Stimulated activated CD4-positive, alpha-beta T cell treated with anti-CD3 and anti-CD28 coated beads, Interleukin-15, amount 100 ng/mL, for 48 hours (primary cell): ENCODE results near the gene OR2B3.
"Not testable (repeated sequence)": the region's sequence is repeated elsewhere in the genome, so short reads cannot be mapped to it uniquely, and the experiment has no call there.

Source experiments
- DNase-seq, 2 donors: peaks; one replicate each; pipeline ENCODE4 v3.0.0-alpha.2; 2020; ENCODE audit warnings: low read depth in 2 of 2

Gene OR2B3

DNA sequence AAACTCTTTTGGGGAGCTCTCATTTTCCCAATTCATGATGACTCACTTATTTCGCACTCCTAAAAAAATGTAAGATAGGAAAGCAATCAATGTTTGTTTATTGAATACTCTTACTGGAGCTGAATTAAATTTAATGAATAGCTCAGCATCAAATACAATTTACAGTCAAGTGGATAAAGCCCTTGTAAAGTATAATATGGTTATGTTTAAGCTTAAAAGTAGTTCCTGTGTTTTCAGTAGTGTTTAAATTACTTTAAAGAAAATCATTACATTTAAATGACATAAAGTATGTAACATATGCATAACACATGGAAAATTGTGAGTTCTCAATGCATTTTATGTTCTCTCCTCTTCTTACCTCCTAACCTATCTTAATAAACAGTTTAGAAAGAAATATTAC, at the start of gene OR2B3:
Gene OR2B3, minus strand, starts transcription at position 101 of the 400 bp plus-strand sequence. Its CDS starts 65 bp downstream, at position 36.
- no peak for DNase-seq

DNA sequence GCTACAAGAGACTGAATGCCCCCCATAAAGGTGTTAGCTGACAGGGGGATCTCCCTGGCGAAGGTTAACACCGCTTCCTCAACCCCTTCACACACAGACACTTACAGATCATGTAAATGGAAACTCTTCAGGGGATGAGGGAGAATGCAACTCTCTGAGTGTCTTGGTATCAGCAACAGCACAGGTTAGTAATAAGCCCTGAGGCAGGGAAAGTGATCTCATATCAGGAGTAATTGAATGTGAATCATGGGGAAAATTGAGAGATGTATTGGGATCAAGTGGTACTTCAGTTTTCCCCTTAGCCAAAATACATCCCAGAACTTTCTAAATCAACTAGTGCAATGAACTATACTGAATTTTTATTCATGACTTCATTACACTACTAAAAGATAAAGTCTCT, 44.6 kb upstream of the OR2B3 start:
- no peak for DNase-seq

- DNase-seq: no peak
These were observed 43.5 kb upstream of the OR2B3 start for GRCh38 chr6:29130644-29131043.

GRCh38 chr6:29129326-29130012, 42.4 kb upstream of the OR2B3 start:
- DNase-seq: no peak

DNA sequence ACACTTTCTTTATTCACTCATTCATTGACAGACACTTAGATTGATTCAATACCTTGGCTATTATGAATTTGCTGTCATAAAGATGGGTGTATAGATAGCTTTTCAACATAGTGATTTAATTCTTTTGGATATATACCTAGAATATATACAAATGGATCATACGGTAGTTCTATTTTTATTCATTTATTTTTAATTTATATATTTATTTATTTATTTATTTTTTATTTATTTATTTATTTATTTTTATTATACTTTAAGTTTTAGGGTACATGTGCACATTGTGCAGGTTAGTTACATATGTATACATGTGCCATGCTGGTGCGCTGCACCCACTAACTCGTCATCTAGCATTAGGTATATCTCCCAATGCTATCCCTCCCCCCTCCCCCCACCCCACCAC, 27.9 kb upstream of the OR2B3 start:
- not testable (repeated sequence) for DNase-seq

DNA sequence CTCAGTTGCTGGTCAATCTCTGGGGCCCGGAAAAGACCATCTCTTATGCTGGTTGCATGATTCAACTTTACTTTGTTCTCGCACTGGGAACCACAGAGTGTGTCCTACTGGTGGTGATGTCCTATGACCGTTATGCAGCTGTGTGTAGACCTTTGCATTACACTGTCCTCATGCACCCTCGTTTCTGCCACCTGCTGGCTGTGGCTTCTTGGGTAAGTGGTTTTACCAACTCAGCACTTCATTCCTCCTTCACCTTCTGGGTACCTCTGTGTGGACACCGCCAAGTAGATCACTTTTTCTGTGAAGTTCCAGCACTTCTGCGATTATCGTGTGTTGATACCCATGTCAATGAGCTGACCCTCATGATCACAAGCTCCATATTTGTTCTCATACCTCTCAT, 25.0 kb upstream of the OR2B3 start:
- DNase-seq: no peak

DNA sequence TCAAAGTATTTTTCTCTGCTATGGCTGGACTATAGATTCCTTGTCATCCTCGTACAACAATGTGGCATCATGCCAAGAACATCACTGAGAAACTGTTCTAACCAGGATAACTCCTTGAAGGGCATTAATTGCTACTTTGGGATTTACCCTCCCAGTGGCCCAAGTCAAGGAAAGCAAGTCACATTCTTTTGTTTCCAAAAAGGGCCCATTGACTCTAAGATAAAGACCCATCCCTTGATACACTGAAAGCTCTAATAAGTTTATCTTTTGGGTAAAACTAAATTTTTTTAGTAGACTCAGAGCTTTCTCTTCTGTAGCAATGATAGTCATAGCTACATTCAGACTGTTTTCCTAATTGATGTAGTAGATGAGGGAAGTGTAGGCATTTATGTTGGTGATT, 20.6 kb upstream of the OR2B3 start, which contains the start of gene OR2J3:
Gene OR2J3, plus strand, starts transcription at position 301 of the 400 bp plus-strand sequence. CDS start 3,833 bp downstream, outside the sequence.
- no peak for DNase-seq

DNA sequence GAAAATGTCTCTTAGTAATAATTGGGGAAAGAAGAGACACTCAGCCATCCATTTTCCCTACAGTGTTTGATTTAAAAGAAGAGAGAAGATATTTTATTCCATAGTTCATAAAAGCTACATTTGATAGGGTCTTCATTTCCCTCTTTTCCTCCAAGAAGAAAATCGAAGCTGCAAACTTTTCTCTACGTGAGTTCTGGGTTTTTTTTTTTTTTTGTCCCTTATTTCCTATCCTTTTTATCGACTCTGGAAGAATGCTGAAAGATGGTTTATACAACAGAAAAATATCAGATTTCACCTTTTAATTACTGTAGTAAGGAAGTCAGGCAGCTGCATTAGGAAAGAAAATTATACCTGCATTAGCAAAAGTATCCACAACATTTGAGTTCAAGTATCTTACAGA, 12.1 kb upstream of the OR2B3 start, which contains the start of gene OR2J1:
Gene OR2J1, plus strand, starts transcription at position 301 of the 400 bp plus-strand sequence. CDS start 1,453 bp downstream, outside the sequence.
- no peak for DNase-seq

GRCh38 chr6:29097803-29098202, 10.7 kb upstream of the OR2B3 start:
- DNase-seq: no peak

DNA sequence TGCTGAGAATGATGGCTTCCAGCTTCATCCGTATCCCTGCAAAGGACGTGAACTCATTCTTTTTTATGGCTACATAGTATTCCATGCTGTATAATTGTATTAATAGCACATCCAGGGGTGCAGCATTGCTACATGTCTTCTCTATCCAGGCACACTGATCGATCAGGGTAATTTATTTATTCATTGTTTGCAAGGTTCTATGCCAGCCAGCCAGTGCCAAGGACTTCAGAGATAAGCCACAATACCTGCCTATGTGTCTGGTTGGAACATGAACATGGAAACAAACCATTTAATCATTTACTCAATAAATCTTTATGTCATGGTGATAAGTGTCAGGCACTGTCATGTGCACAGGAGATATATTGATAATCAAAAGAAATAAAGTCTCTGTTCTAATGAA, 5.8 kb upstream of the OR2B3 start:
- no peak for DNase-seq

DNA sequence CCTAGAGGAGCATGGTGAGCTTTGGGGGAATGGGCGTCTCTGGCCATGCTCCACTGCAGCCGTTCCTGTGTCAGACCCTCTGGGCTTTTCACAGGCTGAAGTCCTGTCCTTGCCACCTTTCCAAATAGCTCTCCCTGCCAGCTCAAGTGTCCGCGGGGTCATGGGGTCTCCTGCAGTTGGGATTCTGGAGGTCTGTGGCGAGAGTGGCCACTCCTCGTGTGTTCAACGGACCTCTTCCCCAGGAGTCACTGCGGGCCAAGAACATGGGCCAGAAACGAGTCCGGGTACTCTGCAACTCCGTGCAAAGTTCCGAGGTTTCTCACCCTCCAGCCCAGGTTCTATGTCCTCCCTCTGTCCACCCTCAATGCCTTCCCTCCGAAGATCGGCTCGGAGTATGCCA, 4.7 kb downstream of the OR2B3 start:
- no peak for DNase-seq

DNA sequence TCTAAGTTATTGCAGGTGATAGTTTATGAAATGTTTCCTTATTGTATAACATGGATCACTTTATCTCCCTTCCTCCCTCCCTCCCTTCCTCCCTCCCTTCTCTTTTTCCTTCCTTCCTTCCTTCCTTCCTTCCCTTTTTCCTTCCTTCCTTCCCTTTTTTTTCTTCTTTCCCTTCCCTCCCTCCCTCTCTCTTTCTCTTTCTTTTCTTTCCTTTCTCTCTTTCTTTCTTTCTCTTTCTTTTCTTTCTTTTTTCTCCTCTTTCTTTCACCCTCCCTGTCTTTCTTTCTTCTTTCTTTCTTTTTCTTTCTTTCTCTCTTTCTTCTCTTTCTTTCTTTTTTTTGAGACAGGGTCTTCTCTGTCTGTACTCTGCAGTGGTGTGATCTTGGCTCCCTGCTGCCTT, 5.8 kb downstream of the OR2B3 start:
- DNase-seq: no peak

GRCh38 chr6:29079203-29079602, 7.9 kb downstream of the OR2B3 start:
- no peak for DNase-seq

DNA sequence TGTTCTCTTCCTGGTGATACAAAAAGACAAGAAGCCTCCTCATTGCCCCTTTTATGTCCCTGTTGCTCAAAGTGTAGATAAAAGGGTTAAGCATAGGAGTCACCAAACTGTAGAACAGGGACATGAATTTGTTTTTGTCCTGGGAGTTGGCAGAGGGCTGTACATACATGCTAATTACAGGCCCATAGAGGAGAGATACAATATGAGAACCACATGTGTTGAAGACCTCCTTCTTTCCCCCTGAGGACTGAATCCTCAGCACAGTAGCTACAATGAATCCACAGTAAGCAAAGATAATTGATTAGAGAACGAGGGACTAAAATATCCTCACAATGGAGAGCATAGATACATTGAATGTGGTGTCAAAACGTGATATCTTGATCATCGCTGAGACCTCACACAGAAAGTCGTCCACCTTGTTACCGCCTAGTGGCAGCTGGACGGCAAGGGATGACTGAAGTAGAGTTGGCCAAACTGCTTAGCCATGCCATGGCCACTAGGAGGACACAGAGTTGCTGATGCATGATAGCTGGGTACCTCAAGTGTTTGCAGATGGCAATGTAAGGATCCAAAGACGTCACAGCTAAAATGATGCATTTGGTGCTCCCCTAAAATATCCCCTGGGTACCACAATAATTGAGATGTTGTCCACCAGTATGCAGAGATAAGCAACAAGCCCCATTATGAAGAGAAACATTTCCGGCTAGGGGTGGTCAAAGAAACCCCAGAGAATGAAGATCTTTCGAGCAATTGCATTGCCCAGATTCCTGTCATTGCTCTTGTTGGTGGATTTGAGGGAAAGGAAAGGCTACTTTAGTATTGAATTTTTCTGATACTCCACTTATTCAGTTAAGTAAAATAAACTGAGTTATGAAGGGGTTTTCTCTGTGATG, 15.0 kb downstream of the OR2B3 start:
- no peak for DNase-seq

DNA sequence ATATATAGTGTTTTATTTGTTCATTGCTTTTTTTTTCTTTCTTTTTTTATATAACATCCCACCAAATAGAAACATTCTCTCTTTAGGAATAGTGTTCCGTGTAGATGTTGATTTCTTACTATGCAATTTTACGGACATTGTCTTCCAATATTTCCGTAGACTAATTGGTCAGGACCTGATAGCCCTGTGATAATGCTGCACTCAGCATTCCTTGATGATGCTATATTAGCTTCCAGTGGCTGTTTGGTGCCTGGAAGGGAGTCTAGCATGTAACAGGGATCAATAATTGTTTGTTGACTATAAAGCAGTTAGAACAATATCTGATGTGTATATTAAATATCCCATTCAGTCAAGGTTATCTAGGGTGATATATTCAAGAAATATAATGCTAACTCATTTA, 35.4 kb downstream of the OR2B3 start:
- DNase-seq: no peak

DNA sequence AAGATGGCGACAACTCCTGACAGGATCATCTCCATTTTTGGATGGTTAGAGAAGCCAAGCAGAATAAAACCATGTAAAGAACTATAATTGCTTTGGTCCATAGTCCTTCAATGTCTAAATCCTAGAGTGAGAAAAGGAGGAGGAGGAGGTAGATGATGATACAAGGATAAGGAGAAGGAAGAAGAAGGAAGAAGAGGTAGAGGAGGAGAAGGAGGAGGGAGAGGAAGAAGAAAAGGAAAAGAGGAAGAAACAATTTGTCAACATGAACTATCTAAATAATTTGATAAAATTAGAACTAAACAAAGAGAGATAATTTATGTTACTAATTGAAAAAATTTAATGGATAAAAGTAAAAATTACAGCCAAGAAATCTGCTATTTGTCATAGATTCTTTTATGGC, 42.0 kb downstream of the OR2B3 start, which contains the start of gene OR2W1:
Gene OR2W1, minus strand, starts transcription at position 101 of the 400 bp plus-strand sequence. Its CDS starts 0 bp downstream, at position 101.
- DNase-seq: no peak
